Measurements from ENCODE around the gene LIMCH1. TPM values are rescaled to one million over a fixed set of nuclear protein-coding genes. Genes with fewer than 3 reads are reported as not detected.

LIMCH1 gene
- total RNA-seq, 1 donor from 2014 or later, result not detected

DNA sequence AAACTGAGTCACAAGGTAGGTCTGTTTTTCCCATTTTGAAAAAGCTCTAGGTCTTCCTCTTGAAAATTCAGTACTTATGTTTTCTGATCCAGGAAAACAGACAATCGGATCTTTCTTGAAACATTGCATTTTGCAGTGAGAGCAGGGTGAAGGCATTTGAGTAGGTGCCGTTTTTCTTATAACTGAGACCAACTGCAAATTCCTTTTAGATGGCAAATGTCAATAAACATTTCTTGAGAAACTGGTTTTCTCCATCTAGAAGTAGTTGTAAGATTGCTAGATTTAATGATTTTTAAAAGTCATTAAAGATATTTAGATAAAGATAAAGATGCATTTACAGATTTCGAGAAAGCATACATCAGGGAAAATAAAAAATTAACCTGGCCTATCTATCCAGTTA is 118.1 kb downstream of the LIMCH1 start:
- Mint-ChIP-seq H3K9me3 (no peaks in the 10 kb centered on the region), H3K36me3 (ENCODE audit: low read depth) (no peaks in the 10 kb centered on the region), H3K4me3 (no peak overlapping the region), H3K27me3 (peaks cover 3% of the 10 kb centered on the region), H3K27ac (no peak overlapping the region), H3K4me1 (no peaks in the 10 kb centered on the region)
- DNase-seq, result no peak
- intact Hi-C loops (cut with micrococcal nuclease), result no loop called here

DNA sequence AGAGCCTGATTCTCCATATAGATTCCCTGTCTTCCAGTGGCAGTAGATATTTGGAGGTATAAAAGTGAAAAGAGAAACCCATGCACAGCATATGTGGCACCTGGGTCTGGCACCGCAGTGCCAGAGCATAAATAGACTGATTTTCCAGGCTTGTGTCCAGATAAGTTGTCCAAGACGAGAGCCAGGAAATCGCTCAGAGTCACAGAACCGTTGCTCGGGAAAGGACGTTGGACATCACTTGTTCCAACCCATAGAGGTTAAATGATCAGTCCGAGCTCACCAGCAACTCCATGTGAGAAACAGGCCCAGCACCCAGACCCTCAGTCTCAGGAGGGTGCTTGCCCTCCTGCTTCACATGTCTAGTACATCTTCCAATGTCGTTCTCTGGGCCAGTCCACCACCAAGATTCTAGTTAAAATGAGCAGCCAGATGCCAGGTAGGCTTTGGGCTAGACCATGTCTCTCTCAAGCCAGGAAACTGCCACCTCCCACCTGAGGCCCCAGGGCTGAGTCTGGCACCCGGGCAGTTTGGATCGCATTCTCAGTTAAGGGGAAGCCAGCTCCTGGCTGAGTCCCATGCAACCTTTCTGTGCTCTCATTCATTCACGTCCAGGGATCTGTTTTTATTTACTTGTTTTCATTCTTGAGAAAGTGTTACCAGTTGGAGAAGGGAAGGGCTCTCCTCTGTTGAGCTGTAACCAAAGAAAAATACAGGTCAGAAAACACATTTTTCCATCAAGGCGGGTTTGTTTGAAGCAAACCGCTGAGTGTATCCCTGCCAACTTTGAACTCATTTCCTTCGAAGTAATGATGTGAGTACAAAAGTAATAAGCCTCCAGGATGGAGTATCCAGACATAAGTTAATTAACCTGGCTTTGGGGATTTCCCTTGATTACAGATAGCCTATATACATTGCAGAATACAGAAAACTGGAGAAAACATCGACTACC is 118.9 kb downstream of the LIMCH1 start:
- Mint-ChIP-seq H3K27ac (no peak overlapping the region), H3K9me3 (no peaks in the 10 kb centered on the region), H3K27me3 (peaks cover 3% of the 10 kb centered on the region), H3K36me3 (ENCODE audit: low read depth) (no peaks in the 10 kb centered on the region), H3K4me3 (no peak overlapping the region), H3K4me1 (no peaks in the 10 kb centered on the region)
- intact Hi-C loops (cut with micrococcal nuclease), result no loop called here
- no peak for DNase-seq

DNA sequence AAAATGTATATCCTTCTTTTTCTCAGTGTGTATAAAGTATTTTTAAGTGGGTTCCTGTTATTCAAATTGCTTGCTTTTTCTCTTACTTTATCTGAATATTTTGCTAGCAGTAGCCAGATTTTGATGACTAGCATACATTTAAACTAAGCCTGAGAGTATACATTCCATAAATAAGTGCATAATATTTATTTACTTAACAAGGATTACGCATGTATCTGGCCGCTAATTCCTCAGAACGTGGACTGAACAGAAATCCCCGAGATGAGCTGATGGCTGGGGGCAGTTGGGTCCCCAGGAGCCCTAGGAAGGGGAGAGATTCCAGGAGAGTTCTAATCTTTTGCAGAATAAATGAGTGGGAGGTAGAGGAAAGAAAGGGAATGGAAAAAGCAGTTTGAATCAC is 119.6 kb downstream of the LIMCH1 start:
- no peak overlapping the region for H3K27ac Mint-ChIP-seq
- intact Hi-C loops (cut with micrococcal nuclease), result no loop called here
- DNase-seq, result no peak
- no peak overlapping the region for H3K4me3 Mint-ChIP-seq
- no peaks in the 10 kb centered on the region for H3K4me1 Mint-ChIP-seq
- no peaks in the 10 kb centered on the region for H3K36me3 Mint-ChIP-seq (ENCODE audit: low read depth)
- H3K27me3 Mint-ChIP-seq, result peaks cover 3% of the 10 kb centered on the region
- H3K9me3 Mint-ChIP-seq, result no peaks in the 10 kb centered on the region

DNA sequence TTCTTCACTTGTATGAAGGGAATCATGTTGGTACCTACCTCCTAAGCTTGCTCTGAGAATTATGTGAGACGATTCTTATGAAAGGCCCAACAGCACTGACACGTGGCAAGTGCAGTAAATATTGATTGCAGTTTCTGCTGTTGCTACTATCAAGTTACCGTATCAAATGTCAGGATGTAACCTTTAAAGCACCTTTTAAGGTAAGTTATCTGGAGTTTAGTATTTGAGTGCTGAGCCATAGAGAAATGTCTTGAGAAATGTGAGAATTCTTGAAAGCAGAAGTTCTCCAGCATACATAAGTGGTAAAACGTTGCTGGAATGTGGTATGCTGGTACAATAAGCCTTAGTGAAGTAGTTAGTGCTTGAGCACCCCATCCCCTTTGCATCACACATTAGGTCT is 120.2 kb downstream of the LIMCH1 start:
- no peaks in the 10 kb centered on the region for H3K4me1 Mint-ChIP-seq
- intact Hi-C loops (cut with micrococcal nuclease), result no loop called here
- H3K4me3 Mint-ChIP-seq, result no peak overlapping the region
- DNase-seq, result no peak
- H3K27ac Mint-ChIP-seq, result no peak overlapping the region
- H3K9me3 Mint-ChIP-seq, result no peaks in the 10 kb centered on the region
- no peaks in the 10 kb centered on the region for H3K36me3 Mint-ChIP-seq (ENCODE audit: low read depth)
- peaks cover 3% of the 10 kb centered on the region for H3K27me3 Mint-ChIP-seq

DNA sequence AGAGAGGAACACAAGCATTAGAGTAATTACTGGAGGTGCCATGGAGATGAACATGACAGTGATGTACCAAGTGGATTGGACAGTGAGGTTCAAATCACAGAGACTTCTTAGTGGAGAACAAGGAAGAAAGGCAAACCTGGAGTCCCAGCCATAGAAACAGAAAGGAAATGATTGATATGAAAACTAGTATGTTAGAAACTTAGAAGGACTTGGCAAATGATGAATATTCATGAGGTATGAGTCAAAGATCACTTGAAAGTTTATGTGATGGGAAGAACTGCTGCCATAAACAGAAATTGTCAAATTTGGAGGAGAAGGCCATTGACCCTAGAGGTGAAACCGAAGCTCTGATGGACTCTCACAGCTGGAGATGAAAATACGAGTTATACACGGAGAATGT is 122.4 kb downstream of the LIMCH1 start:
- Mint-ChIP-seq H3K9me3 (no peaks in the 10 kb centered on the region), H3K36me3 (ENCODE audit: low read depth) (no peaks in the 10 kb centered on the region), H3K27me3 (peaks cover 3% of the 10 kb centered on the region), H3K27ac (no peak overlapping the region), H3K4me1 (no peaks in the 10 kb centered on the region), H3K4me3 (no peak overlapping the region)
- DNase-seq, result no peak
- intact Hi-C loops (cut with micrococcal nuclease), result no loop called here

DNA sequence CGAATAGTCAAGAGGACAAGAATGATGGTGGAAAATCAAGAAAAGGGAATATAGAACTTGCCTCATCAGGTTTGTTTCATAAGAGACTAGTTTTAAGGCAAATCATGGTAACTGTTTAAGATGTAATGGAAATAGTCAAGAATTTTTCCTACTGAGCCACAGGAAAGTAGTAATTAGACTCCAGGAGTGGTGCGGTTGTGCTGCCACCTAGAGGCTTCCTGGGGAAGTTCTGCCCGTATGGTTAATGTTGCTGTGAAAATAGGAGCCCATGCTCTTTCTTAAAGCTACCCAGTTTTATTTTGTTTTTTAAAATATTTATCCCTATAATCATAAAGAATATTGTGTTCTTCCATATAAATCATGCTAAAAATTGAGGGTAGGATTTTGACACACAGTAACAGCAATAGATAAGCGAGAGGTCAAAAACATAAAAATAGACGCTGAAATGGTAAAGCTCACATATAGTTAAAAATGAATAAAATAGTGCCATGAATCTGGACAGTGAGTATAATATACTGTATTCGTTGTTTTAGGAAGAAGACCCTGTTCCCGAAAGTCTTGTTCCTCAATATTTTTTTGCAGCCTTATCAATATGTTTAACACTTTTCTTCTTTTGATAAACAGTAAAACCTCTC is 123.6 kb downstream of the LIMCH1 start:
- no peak overlapping the region for H3K4me3 Mint-ChIP-seq
- no peaks in the 10 kb centered on the region for H3K36me3 Mint-ChIP-seq (ENCODE audit: low read depth)
- no peaks in the 10 kb centered on the region for H3K27me3 Mint-ChIP-seq
- DNase-seq, result peak; percentile 76
- no peaks in the 10 kb centered on the region for H3K9me3 Mint-ChIP-seq
- no peak overlapping the region for H3K27ac Mint-ChIP-seq
- intact Hi-C loops (cut with micrococcal nuclease), result no loop called here
- no peaks in the 10 kb centered on the region for H3K4me1 Mint-ChIP-seq

DNA sequence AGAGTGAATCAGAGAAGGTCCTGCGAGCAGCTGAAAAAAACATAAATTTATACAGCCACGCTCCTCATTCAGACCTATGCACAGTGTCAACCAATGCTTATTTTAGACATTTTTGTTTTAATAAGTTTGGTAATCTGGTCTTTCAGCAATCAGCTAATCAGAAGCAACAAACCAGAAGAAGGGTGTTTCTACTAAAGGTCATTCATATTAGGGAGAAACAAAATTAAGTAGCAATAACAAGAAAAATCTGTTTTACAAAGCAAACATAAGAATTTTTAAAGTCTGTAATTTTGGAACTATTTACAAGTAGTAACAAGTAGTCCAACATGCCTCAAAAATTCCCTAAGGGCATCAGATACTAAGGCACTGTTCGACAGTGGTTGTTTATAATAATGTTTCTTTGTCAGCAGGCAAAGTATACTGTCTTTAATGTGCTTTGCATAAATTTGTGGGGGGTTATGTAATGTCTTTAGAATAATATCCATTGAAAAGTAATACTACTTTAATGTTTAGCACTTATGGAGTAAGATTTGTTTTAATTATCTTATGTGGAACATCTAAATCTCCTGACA is 127.8 kb downstream of the LIMCH1 start:
- intact Hi-C loops (cut with micrococcal nuclease), result no loop called here
- H3K36me3 Mint-ChIP-seq (ENCODE audit: low read depth), result no peaks in the 10 kb centered on the region
- no peaks in the 10 kb centered on the region for H3K9me3 Mint-ChIP-seq
- DNase-seq, result no peak
- no peak overlapping the region for H3K4me3 Mint-ChIP-seq
- H3K4me1 Mint-ChIP-seq, result no peaks in the 10 kb centered on the region
- H3K27me3 Mint-ChIP-seq, result no peaks in the 10 kb centered on the region
- no peak overlapping the region for H3K27ac Mint-ChIP-seq

DNA sequence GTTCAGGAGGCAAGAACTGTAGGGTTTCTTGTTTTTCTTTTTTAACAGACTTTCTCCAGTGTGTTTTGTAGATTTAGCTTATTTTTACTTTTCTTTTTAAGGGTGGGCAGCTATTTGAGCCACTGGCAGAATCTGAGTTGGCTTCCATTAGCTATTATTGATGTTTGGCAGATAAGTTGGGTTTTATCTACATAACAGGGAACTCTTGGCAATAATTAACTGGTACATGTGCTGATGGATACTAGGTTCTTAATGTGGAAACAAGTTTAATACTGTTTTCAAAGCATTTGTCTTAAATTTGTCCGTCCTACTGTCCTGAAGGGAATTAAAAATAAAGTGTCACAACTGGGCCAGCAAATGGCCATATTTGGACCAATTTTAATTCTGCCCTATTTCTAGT is 130.1 kb downstream of the LIMCH1 start:
- intact Hi-C loops (cut with micrococcal nuclease), result no loop called here
- Mint-ChIP-seq H3K27me3 (no peaks in the 10 kb centered on the region), H3K4me3 (no peak overlapping the region), H3K4me1 (no peaks in the 10 kb centered on the region), H3K9me3 (no peaks in the 10 kb centered on the region), H3K36me3 (ENCODE audit: low read depth) (no peaks in the 10 kb centered on the region), H3K27ac (no peak overlapping the region)
- DNase-seq, result no peak

DNA sequence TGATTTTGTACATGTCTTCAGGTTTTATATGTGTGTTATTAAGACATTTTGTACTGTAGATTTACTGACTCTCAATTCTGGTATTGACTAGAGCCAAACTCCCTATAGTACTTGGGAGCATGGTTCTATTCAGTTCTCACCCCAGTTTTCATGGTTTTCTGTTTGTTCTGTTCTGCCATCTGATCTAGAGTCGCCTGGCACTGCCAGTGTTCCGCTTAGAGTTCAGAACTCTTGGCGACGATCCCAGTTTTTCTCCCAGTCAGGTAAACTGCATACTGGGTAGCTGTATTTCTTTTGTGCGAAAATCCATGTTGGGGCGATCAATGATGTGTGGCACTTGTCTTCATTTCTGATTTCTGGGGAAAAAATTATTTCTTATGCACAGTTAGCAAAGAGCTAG is 132.6 kb downstream of the LIMCH1 start:
- no peak overlapping the region for H3K4me3 Mint-ChIP-seq
- H3K36me3 Mint-ChIP-seq (ENCODE audit: low read depth), result no peaks in the 10 kb centered on the region
- no peak overlapping the region for H3K27ac Mint-ChIP-seq
- intact Hi-C loops (cut with micrococcal nuclease), result no loop called here
- H3K4me1 Mint-ChIP-seq, result no peaks in the 10 kb centered on the region
- no peaks in the 10 kb centered on the region for H3K27me3 Mint-ChIP-seq
- no peak for DNase-seq
- H3K9me3 Mint-ChIP-seq, result no peaks in the 10 kb centered on the region

DNA sequence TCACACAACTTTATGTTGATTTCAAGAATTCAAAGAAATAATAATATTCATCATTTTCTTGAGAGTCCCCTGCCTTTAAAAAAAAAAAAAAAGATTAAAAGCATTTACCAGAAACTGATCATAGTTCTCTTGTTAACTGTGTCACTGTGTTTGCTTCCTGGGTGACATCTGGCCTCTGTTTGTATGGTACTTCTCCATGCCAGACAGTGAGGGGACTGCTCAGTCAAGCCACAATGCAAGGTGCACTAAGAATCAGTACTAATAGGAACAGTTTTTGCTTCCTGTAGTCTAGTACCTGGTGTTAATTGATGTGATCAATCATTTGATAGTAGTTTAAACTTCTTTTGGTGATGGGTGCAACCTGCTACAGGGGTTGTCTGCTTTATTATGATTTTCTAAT is 133.0 kb downstream of the LIMCH1 start:
- H3K4me1 Mint-ChIP-seq, result no peaks in the 10 kb centered on the region
- H3K9me3 Mint-ChIP-seq, result no peaks in the 10 kb centered on the region
- no peak overlapping the region for H3K27ac Mint-ChIP-seq
- H3K36me3 Mint-ChIP-seq (ENCODE audit: low read depth), result no peaks in the 10 kb centered on the region
- no peak overlapping the region for H3K4me3 Mint-ChIP-seq
- DNase-seq, result no peak
- H3K27me3 Mint-ChIP-seq, result no peaks in the 10 kb centered on the region
- intact Hi-C loops (cut with micrococcal nuclease), result no loop called here

DNA sequence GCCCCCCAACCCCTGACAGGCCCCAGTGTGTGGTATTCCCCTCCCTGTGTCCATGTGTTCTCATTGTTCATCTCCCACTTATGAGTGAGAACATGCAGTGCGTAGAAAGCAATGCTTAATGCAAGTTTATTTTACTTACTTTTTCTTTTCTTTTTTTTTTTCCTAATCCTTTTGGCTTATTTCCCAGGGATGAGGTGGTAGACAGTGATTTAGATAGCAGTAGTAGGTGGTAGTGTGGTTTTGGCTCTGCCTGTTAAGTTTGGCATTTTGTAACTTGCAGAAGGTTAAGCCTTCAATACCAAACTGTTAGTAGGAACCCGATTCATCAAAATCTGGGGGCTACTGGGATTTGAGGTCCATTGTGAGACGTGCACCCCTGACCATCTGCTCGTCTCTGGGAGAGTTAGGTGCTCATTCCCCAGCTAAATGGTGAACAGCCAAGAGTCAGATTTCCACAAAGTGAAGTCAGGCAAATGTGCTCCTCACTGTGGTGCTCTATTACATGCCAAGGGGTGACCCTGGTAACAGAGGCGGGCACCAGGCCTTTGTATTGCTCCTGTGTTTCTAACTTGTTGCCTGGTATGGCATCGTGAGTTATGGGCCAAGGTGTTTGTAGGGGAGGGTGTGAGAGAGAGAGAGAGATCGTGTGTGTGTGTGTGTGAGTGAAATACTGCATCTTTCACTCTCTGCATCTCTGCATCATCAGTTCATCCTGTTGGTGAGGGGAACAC is 140.3 kb downstream of the LIMCH1 start:
- Mint-ChIP-seq H3K9me3 (no peaks in the 10 kb centered on the region), H3K27me3 (no peaks in the 10 kb centered on the region), H3K4me1 (no peaks in the 10 kb centered on the region), H3K4me3 (no peak overlapping the region), H3K27ac (no peak overlapping the region), H3K36me3 (ENCODE audit: low read depth) (no peaks in the 10 kb centered on the region)
- intact Hi-C loops (cut with micrococcal nuclease), result no loop called here
- DNase-seq, result no peak

DNA sequence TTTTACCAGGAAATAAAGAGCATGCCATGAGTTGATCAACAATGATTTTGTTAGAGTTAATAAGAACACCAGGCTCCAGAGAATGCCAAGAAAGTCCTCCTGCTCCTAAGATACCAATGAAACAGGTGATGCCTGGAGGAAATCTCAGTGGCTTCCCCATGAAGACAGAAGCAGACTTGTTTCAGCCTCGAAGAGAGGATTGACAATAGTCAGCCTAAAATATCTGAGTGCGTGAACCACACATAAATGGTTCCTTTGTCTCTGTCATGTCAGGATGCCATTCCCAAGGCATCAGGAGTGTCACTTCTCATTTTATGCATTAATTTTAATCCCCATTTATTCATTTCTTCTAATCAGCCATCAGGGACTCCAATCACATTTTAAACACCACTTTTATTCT is 141.0 kb downstream of the LIMCH1 start:
- no peaks in the 10 kb centered on the region for H3K9me3 Mint-ChIP-seq
- H3K27ac Mint-ChIP-seq, result no peak overlapping the region
- intact Hi-C loops (cut with micrococcal nuclease), result no loop called here
- no peaks in the 10 kb centered on the region for H3K27me3 Mint-ChIP-seq
- H3K36me3 Mint-ChIP-seq (ENCODE audit: low read depth), result no peaks in the 10 kb centered on the region
- no peaks in the 10 kb centered on the region for H3K4me1 Mint-ChIP-seq
- no peak overlapping the region for H3K4me3 Mint-ChIP-seq
- DNase-seq, result no peak

DNA sequence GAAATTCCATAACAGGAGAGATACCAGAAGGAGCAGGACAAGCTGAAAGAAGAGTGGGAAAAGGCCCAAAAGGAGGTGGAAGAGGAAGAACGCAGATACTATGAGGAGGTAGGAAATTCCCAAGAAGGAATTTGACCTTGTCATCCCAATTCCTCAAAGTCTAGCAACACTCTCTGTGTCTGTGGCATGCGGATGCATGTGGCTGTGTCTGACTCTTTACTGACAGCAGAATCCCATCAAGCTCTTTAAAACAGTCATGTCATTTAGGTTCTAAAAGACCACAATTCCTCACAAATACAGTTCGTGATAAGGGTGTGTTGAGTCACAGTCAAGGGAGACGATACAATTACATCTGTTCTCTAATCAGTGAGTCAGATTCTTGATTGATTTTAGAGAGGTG is 142.0 kb downstream of the LIMCH1 start:
- intact Hi-C loops (cut with micrococcal nuclease), result no loop called here

DNA sequence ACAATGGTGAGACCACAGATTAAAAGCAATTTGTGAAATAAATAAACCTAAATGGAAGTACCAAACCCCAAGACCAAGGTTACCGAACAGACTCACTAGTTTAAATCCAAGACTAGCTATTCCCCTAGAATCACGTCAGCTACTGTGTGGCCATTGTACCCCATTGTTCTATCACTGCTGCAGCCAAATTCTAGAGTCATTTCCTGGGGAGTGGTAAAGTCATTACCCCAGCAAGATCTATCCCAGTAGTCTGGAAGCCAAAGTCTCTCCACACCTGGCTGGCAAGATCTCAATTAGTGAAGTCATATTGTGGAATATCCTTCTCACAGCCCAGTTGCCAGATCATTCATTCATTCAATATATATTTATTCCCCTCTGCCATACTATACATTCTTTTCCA is 143.1 kb downstream of the LIMCH1 start:
- Mint-ChIP-seq H3K27me3 (no peaks in the 10 kb centered on the region), H3K9me3 (no peaks in the 10 kb centered on the region), H3K36me3 (ENCODE audit: low read depth) (no peaks in the 10 kb centered on the region)

More for the DNA sequence above, 142.0 kb downstream of the LIMCH1 start:
- Mint-ChIP-seq H3K27me3 (no peaks in the 10 kb centered on the region), H3K4me3 (no peak overlapping the region), H3K4me1 (no peaks in the 10 kb centered on the region), H3K27ac (no peak overlapping the region), H3K9me3 (no peaks in the 10 kb centered on the region), H3K36me3 (ENCODE audit: low read depth) (no peaks in the 10 kb centered on the region)
- DNase-seq, result no peak

More for the DNA sequence above, 143.1 kb downstream of the LIMCH1 start:
- Mint-ChIP-seq H3K4me1 (no peaks in the 10 kb centered on the region), H3K27ac (no peak overlapping the region), H3K4me3 (no peak overlapping the region)
- intact Hi-C loops (cut with micrococcal nuclease), result no loop called here
- no peak for DNase-seq
